ENCODE measurements around the gene MTHFD2L.

MTHFD2L gene

DNA sequence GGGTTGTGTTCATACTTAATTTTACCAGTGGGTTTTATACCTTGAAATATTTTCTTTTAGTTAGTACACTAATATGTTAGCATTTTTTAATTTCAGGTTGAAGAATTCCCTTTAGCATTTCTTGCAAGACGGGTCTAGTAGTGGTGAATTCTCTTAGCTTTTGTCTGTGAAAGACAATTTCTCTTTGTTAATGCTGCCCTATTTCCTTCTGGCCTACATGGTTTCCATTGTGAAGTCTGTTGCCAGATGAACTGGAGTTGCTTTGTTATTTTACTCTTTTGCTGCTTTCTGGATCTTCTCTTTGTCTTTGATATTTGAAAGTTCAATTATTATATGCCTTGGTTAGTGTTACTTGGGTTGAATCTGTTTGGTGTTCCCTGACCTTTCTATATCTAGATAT is 25.0 kb upstream of the MTHFD2L start:
- no peak for DNase-seq (ENCODE audit: low read depth in 2 of 2)

DNA sequence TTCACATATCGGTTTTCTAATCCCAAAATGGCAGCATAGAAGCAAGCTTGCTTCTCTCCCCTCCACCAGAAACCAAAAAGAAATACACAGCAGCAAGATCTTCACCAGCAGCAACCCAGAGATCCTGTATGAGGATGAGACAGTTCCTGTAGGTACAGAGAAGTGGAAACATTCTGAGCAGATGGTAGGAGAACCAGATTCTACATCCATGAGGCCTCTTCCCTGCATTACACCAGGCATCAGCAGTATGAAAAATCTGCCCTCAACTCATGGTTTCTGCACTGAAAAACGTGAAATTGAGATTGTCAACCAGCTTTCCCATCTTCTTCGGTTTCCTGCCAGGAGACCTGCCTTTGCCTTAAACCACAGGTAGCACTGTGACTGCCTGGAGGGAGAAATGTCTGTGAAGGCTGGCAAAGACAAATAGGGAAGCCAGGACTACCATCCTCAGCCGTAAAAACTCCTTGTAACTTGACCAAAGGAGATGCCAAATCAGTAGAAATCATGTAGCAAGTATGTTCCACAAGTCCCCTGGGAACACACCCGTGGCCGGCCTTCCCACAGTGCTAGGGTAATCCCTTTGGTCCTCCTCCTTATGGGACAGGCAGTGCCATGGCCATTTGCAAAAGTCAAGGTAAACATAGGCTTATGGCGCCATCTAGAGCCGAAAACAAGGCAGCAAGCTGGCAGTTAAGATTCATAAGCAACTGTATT is 24.0 kb upstream of the MTHFD2L start:
- no peak for DNase-seq (ENCODE audit: low read depth in 2 of 2)

DNA sequence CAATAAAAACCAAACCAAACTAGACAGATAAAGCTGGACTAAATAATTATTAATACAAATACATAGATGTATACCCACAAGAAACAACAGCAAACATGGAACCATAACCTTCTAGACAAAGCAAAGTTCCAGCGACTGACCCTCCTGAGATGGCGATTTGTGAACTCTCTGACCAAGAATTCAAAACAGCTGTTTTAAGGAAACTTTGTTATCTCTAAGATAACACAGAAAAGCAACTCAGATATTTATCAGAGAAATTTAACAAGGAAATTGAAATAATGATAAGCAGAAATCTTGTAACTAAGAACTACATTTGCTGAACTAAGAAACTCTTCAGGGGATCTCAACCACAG is 23.4 kb upstream of the MTHFD2L start:
- DNase-seq (ENCODE audit: low read depth in 2 of 2) = no peak

DNA sequence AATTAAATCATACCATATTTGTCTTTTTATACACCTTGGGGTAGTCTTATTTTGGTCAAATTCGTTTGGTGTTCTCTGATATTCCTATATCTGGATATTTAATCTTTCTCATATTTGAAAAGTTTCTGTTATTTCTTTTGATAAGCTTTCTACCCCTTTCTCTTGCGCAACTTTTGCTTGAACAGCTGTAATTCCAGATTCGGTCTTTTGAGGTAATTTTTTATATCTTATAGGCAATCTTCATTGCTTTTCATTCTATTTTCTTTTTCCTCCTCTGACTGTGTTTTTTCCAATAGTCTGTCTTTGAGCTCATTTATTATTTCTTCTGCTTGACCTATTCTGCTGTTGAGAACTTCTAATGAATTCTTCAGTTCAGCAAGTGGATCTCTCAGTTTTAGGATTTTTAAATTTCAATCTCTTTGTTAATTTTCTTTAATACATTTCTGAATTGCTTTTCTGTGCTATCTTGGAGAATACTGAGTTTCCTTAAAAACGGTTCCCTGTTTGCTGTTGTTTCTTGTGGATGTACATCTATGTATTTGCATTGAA is 11.3 kb upstream of the MTHFD2L start:
- no peak for DNase-seq (ENCODE audit: low read depth in 2 of 2)

DNA sequence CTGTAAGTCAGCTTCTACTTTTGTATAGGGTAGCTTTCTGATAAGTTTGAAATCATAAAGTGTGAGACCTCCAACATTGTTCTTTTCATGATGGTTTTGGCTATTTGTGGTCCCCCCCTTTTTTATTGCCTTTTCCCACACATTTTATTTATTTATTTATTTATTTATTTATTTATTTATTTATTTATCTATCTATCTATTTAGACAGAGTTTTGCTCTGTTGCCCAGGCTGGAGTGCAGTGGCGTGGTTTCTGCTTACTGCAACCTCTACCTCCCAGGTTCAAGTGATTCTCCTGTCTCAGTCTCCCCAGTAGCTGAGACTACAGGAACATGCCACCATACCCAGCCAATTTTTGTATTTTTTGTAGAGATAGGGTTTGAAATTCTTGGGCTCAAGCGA is 9.7 kb upstream of the MTHFD2L start:
- DNase-seq (ENCODE audit: low read depth in 2 of 2) = no peak

DNA sequence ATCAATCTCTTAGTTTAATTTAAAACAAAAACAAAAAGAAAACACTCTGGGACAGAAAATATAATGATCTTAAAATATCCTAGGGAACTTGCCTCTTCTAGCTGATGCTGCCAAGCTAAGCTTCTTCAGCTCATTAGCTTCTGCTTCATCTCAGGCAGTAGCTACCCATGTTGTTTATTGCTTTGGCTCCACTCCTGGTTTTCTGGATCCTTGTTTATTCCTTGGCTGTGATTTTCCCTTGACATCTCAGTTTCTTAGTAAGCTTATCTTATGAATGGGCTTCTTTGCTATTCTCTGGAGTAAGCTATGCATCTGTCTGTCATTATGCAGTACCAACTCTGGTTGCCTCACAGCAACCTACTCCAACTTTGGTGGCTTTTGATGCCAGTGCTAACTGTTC is 5.1 kb upstream of the MTHFD2L start:
- DNase-seq (ENCODE audit: low read depth in 2 of 2) = no peak

DNA sequence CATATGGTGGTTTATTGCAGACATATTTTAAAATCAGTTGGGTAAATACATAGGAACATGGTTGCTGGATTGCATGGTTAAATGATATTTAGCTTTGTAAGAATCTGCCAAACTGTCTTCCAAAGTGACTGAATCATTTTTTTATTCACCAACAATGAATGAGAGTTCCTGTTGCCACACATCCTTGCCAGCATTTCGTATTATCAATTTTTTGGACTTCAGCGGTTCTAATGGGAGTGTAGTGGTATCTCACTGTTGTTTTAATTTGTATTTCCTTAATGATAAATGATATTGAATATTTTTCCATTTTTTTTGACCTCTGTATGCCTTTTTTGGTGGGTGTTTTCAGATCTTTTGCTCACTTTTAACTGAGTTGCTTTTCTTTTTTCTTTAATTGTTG is 1.4 kb upstream of the MTHFD2L start:
- no peak for DNase-seq (ENCODE audit: low read depth in 2 of 2)

DNA sequence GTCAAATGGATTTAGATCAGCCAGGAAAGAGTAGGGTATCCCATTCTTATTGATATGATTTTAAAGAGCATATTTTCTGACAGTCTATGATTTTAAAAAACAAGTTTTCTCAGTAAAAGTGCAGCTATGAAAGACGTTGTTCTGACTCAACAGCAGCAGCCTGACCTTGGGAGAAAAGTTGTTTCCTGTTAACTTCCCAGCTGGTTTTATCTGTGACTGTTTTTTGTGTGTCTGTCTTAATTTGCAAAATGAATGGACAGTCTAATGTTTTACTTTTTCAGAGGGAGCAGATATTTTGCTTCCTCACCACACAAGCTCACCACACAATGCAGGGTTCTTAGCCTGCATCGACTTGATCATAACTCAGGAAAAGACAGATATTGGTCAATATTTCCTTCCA is 764 bp upstream of the MTHFD2L start:
- DNase-seq (ENCODE audit: low read depth in 2 of 2) = no peak

- DNase-seq (ENCODE audit: low read depth in 2 of 2) = no peak
These were observed 686 bp downstream of the MTHFD2L start for GRCh38 chr4:74158466-74159142.

- no peak for DNase-seq (ENCODE audit: low read depth in 2 of 2)
These were observed 1.3 kb downstream of the MTHFD2L start for GRCh38 chr4:74159143-74159709.

GRCh38 chr4:74161666-74162450 is 3.9 kb downstream of the MTHFD2L start:
- no peak for DNase-seq (ENCODE audit: low read depth in 2 of 2)

- no peak for DNase-seq (ENCODE audit: low read depth in 2 of 2)
These were observed 8.2 kb downstream of the MTHFD2L start for GRCh38 chr4:74166135-74166534.

DNA sequence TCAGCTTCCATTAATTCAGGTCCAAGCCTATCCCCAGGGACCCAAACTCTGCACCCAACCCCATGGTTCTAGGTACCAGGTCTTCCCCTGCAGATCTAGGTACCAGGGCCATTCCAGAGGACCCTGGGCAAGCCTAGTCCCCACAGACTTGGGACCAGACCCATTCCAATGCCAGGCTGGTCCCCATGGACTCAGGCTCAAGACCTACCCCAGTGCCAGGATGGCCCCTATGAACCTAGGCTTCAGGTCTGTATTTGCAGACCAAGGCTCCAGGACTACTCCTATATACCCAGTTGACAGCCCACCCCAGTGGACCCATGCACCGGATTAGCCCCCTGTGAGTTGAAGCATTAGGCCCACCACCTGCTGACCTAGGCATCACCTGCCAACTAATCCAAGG is 8.9 kb downstream of the MTHFD2L start:
- DNase-seq (ENCODE audit: low read depth in 2 of 2) = no peak

DNA sequence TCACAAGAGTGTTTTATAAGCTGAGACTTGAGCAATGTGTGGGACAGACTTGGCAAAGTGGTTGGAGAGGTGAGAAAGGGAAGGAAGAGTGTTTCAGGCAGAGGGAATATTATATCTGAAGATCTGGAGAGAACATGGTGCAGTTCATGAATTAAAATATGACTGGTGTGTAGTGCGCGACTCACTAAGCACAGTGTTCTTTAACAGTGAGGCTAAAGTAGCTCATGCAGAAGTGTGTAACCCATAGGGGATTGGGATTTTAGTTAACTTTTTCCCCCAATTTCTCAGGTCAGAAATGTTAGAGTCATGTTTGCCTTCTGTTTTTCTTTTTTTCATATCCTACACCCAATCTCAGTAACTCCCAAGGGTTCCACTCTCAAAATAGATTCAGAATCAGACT is 9.7 kb downstream of the MTHFD2L start:
- DNase-seq (ENCODE audit: low read depth in 2 of 2) = no peak

- DNase-seq (ENCODE audit: low read depth in 2 of 2) = no peak
These were observed 10.9 kb downstream of the MTHFD2L start for GRCh38 chr4:74168841-74169240.

DNA sequence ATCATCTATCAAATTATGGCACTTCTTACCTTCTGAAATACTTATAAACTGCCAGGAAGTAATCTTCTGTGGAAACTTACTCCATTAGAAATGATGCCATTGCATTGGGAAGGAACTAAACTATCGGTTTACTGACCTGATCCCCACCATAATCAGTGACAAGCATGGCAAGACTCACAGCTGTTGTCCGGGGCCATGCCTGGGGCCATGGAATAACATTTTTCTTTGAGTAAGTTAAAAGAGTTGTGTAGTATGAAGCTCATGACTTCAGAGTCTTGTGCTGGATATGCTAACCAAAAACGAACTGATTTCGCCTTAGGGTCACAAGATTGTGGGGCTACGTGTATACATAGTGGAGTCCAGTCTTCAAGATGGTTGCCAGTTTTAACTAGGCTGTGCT is 15.4 kb downstream of the MTHFD2L start:
- DNase-seq (ENCODE audit: low read depth in 2 of 2) = no peak

DNA sequence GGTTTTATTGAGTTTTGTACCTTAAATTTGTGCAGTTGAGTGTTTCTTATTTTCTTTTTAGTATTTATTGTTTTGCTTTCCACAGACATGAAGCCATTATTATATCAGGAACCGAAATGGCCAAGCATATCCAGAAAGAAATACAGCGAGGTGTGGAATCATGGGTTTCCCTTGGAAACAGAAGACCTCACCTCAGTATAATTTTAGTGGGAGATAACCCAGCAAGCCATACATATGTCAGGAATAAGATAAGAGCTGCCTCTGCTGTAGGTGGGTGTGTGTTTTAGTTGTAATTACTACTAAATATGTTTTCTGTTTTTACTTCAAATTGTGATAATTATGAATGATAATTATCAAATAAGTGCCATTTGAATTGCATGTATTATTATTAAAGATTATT is 16.5 kb downstream of the MTHFD2L start:
- no peak for DNase-seq (ENCODE audit: low read depth in 2 of 2)

DNA sequence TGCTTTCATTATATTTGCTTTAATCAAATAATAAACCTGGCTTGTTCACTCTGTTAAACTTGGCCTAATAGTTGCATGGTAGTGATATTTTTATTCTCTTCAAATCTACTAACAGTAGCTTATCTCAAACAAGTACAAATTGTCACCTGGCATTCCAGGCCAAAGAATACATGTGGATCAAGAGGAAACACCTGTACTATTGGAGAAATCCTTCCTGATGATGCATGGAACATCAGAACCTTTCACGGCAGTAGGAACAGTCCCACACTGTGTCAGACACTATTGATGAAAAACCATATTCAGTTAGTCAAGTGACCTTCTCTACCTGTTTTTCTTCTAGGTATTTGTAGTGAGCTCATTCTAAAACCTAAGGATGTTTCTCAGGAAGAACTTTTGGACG is 17.0 kb downstream of the MTHFD2L start:
- DNase-seq (ENCODE audit: low read depth in 2 of 2) = no peak

DNA sequence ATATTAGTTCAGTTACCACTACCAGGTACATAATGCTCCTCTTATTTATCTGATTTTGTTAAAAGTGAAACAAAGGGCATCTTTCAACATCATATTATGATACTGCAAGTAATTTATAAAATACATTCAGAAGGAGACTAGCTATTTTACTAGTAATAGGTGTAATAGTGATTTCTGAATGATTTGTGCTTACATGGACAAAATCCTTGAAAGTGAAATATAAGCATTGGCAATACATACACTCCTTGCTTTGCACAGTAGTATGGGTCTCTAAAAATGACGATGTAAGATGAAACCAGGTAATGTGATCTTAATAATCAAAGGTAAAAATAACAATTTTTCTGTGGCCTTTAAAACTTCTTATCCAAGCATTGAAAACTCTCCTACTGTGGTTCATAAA is 17.5 kb downstream of the MTHFD2L start:
- DNase-seq (ENCODE audit: low read depth in 2 of 2) = no peak

GRCh38 chr4:74178798-74179197 is 20.9 kb downstream of the MTHFD2L start:
- no peak for DNase-seq (ENCODE audit: low read depth in 2 of 2)

DNA sequence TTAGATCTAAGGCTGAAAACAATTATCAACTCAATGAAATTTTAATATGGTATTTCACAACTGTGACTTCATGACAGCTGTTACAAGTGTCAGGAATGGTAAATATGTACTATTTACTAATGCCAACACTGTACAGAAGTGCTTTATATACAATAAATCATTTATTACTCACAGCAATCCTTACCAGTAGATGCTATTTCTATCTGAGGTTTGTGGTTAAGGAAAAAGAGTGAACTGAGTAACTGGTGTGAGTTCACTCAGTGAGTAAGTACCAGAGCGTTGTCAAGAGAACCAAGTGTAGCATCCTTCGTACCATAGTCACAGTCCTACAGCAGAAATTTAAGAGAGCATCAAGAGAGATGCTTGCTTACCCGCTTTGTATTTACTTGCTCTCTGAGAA is 23.3 kb downstream of the MTHFD2L start:
- no peak for DNase-seq (ENCODE audit: low read depth in 2 of 2)

- no peak for DNase-seq (ENCODE audit: low read depth in 2 of 2)
These were observed 31.0 kb downstream of the MTHFD2L start for GRCh38 chr4:74188912-74189311.
